ENCODE results near the gene KIF21B. TPM values are rescaled to one million over a fixed set of nuclear protein-coding genes. Genes with fewer than 3 reads are reported as not detected.

Gene KIF21B
- total RNA-seq, 1 experiment from 2014 or later = 0.66 TPM

DNA sequence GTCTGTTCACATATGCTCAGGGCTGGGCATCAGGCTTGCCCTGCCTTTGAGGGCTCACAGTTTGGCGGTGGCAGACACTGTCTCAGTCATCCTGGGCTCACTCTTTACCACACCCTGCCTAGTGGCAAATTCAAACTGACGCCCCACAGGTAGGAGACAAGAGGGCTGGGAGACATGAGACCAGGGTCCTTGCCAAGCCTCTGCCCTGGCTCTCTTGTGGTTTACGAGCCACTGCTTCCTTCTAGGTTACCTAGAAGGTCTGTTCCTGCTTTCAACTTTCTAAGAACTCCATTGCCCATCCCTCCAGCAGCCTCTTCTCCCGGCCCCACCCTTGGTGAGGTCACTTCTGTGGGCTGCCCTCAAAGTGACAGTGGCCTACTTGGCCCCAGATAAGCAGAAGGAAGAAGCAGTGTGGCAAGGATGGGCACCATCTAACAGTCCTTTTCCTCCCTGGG lies 10.5 kb downstream of the KIF21B start:
- ChIA-PET CTCF (no interaction called here), POLR2A (ENCODE audit: unreplicated experiment) (no interaction called here)
- H3F3A ChIP-seq (ENCODE audit: low read length, unreplicated experiment) = no peaks in the 10 kb centered on the region
- no peak overlapping the region for H3K4me3 ChIP-seq (ENCODE audit: low read length)
- no peaks in the 10 kb centered on the region for H4K20me1 ChIP-seq (ENCODE audit: low read length)
- peaks cover 50% of the 10 kb centered on the region for H3K27me3 ChIP-seq (ENCODE audit: low read length)
- H3K9me3 ChIP-seq (ENCODE audit: low read length) = no peaks in the 10 kb centered on the region
- intact Hi-C loops (cut with micrococcal nuclease) = no loop called here
- DNase-seq (peak; percentile 29), ATAC-seq (peak; percentile 7; the same call in 1 of the 2 replicates)
- no peak overlapping the region for H3K27ac ChIP-seq (ENCODE audit: low read length)
- H3K4me1 ChIP-seq (ENCODE audit: insufficient read depth, low read length) = 0 out of 2 replicates have a peak, but pooled peaks cover 3% of the 10 kb centered on the region
- no peaks in the 10 kb centered on the region for H3K9me2 ChIP-seq (replicated peaks; ENCODE audit: low read length)
- no peak overlapping the region for H2AFZ ChIP-seq (ENCODE audit: low read length)
- H3K9ac ChIP-seq (ENCODE audit: low read length) = no peak overlapping the region
- TF ChIP-seq EZH2 (IDR thresholded peaks at IDR 0.05; ENCODE audit: low read length, unreplicated experiment) (no peak), EZH2phosphoT487 (IDR thresholded peaks at IDR 0.05; ENCODE audit: borderline replicate concordance, low read length) (no peak)
- TF ChIP-seq, protein P1, sequence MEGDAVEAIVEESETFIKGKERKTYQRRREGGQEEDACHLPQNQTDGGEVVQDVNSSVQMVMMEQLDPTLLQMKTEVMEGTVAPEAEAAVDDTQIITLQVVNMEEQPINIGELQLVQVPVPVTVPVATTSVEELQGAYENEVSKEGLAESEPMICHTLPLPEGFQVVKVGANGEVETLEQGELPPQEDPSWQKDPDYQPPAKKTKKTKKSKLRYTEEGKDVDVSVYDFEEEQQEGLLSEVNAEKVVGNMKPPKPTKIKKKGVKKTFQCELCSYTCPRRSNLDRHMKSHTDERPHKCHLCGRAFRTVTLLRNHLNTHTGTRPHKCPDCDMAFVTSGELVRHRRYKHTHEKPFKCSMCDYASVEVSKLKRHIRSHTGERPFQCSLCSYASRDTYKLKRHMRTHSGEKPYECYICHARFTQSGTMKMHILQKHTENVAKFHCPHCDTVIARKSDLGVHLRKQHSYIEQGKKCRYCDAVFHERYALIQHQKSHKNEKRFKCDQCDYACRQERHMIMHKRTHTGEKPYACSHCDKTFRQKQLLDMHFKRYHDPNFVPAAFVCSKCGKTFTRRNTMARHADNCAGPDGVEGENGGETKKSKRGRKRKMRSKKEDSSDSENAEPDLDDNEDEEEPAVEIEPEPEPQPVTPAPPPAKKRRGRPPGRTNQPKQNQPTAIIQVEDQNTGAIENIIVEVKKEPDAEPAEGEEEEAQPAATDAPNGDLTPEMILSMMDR (conservative IDR thresholded peaks at IDR 0.05; ENCODE audit: low read depth, low read length) = no peak
- no peaks in the 10 kb centered on the region for H3K79me2 ChIP-seq (ENCODE audit: low read length)
- no TSS peak for BruUV-seq (replicated peaks)
- H3K4me2 ChIP-seq (ENCODE audit: low read length) = no peak overlapping the region
- no peaks in the 10 kb centered on the region for H3K36me3 ChIP-seq (ENCODE audit: low read depth, low read length)

- no peaks in the 10 kb centered on the region for H3F3A ChIP-seq (ENCODE audit: low read length, unreplicated experiment)
- DNase-seq (no peak), ATAC-seq (no peak)
- no peaks in the 10 kb centered on the region for H3K9me2 ChIP-seq (replicated peaks; ENCODE audit: low read length)
- POLR2A ChIA-PET (ENCODE audit: unreplicated experiment) = no interaction called here
- no peaks in the 10 kb centered on the region for H4K20me1 ChIP-seq (ENCODE audit: low read length)
- no peak overlapping the region for H2AFZ ChIP-seq (ENCODE audit: low read length)
- no peak overlapping the region for H3K4me3 ChIP-seq (ENCODE audit: low read length)
- no peaks in the 10 kb centered on the region for H3K79me2 ChIP-seq (ENCODE audit: low read length)
- H3K36me3 ChIP-seq (ENCODE audit: low read depth, low read length) = no peaks in the 10 kb centered on the region
- 0 out of 2 replicates have a peak, but pooled peaks cover 3% of the 10 kb centered on the region for H3K4me1 ChIP-seq (ENCODE audit: insufficient read depth, low read length)
- TF ChIP-seq EZH2 (IDR thresholded peaks at IDR 0.05; ENCODE audit: low read length, unreplicated experiment) (no peak), EZH2phosphoT487 (IDR thresholded peaks at IDR 0.05; ENCODE audit: borderline replicate concordance, low read length) (no peak)
- TF ChIP-seq, protein P1 (conservative IDR thresholded peaks at IDR 0.05; ENCODE audit: low read depth, low read length) = no peak
- no peak overlapping the region for H3K9ac ChIP-seq (ENCODE audit: low read length)
- H3K9me3 ChIP-seq (ENCODE audit: low read length) = no peaks in the 10 kb centered on the region
- H3K4me2 ChIP-seq (ENCODE audit: low read length) = no peak overlapping the region
- no peak overlapping the region for H3K27ac ChIP-seq (ENCODE audit: low read length)
- peaks cover 43% of the 10 kb centered on the region for H3K27me3 ChIP-seq (ENCODE audit: low read length)
- CTCF ChIA-PET = no interaction called here
- no TSS peak for BruUV-seq (replicated peaks)
- intact Hi-C loops (cut with micrococcal nuclease) = no loop called here
Observed at GRCh38 chr1:201011616-201012015, 11.9 kb downstream of the KIF21B start.

GRCh38 chr1:201009962-201010645 lies 13.4 kb downstream of the KIF21B start:
- ATAC-seq (no peak), DNase-seq (no peak)
- H3K27ac ChIP-seq (ENCODE audit: low read length) = no peak overlapping the region
- no peak overlapping the region for H3K4me2 ChIP-seq (ENCODE audit: low read length)
- no peaks in the 10 kb centered on the region for H3K9me3 ChIP-seq (ENCODE audit: low read length)
- no peaks in the 10 kb centered on the region for H3K36me3 ChIP-seq (ENCODE audit: low read depth, low read length)
- TF ChIP-seq EZH2 (IDR thresholded peaks at IDR 0.05; ENCODE audit: low read length, unreplicated experiment) (no peak), EZH2phosphoT487 (IDR thresholded peaks at IDR 0.05; ENCODE audit: borderline replicate concordance, low read length) (no peak)
- TF ChIP-seq, protein P1 (conservative IDR thresholded peaks at IDR 0.05; ENCODE audit: low read depth, low read length) = no peak
- no peaks in the 10 kb centered on the region for H3K4me1 ChIP-seq (ENCODE audit: insufficient read depth, low read length)
- peaks cover 28% of the 10 kb centered on the region; the same call in 1 of the 2 replicates for H3K27me3 ChIP-seq (ENCODE audit: low read length)
- no peak overlapping the region for H2AFZ ChIP-seq (ENCODE audit: low read length)
- intact Hi-C loops (cut with micrococcal nuclease) = no loop called here
- no peaks in the 10 kb centered on the region for H3K79me2 ChIP-seq (ENCODE audit: low read length)
- H3F3A ChIP-seq (ENCODE audit: low read length, unreplicated experiment) = no peaks in the 10 kb centered on the region
- H3K9me2 ChIP-seq (replicated peaks; ENCODE audit: low read length) = no peaks in the 10 kb centered on the region
- ChIA-PET CTCF (interaction anchor here (0.6 to 1.2 kb wide), 3 partner anchors 38 to 158 kb away, joined by 3 to 5 read pairs (median 3); no protein-coding TSS in a partner anchor), POLR2A (ENCODE audit: unreplicated experiment) (no interaction called here)
- H4K20me1 ChIP-seq (ENCODE audit: low read length) = no peaks in the 10 kb centered on the region
- no TSS peak for BruUV-seq (replicated peaks)
- H3K4me3 ChIP-seq (ENCODE audit: low read length) = no peak overlapping the region
- H3K9ac ChIP-seq (ENCODE audit: low read length) = no peak overlapping the region

Measured in PC-3 (cell line).